Activated CD4-positive, alpha-beta T cell treated with anti-CD3 and anti-CD28 coated beads, Interleukin-2, Interleukin-4, amounts not matched to agents 100 ng/mL and 50 ng/mL, durations not matched to agents 16 hours and 8 hours (primary cell): ENCODE results near the gene ATRIP.
"Not testable (repeated sequence)": the region's sequence is repeated elsewhere in the genome, so short reads cannot be mapped to it uniquely, and the experiment has no call there.

Source experiments
- DNase-seq: peaks from one replicate; pipeline ENCODE4 v3.0.0-alpha.2; 2020; ENCODE audit warnings: low spot score

Gene ATRIP

GRCh38 chr3:48469046-48469915 is 22.7 kb downstream of the ATRIP start:
- no peak for DNase-seq

- no peak for DNase-seq
Observed at GRCh38 chr3:48470286-48470685, 23.7 kb downstream of the ATRIP start.

- no peak for DNase-seq
Observed at GRCh38 chr3:48472673-48472922, 26.1 kb downstream of the ATRIP start.

- peak; percentile 97 for DNase-seq
Observed at GRCh38 chr3:48472923-48473616, 26.5 kb downstream of the ATRIP start.

GRCh38 chr3:48473617-48473952 is 27.0 kb downstream of the ATRIP start:
- no peak for DNase-seq

- DNase-seq: not testable (repeated sequence)
Observed at GRCh38 chr3:48474031-48474430, 27.5 kb downstream of the ATRIP start.

GRCh38 chr3:48474619-48475018 is 28.1 kb downstream of the ATRIP start:
- no peak for DNase-seq

- DNase-seq: no peak
Observed at GRCh38 chr3:48475188-48475587, 28.7 kb downstream of the ATRIP start.

GRCh38 chr3:48476426-48477053 is 30.0 kb downstream of the ATRIP start:
- no peak for DNase-seq

- DNase-seq: no peak
Observed at GRCh38 chr3:48477959-48478520, 31.5 kb downstream of the ATRIP start.

GRCh38 chr3:48478626-48479555 is 32.4 kb downstream of the ATRIP start:
- DNase-seq: peak; percentile 74

GRCh38 chr3:48480891-48481290 is 34.4 kb downstream of the ATRIP start:
- DNase-seq: not testable (repeated sequence)

- not testable (repeated sequence) for DNase-seq
Observed at GRCh38 chr3:48482822-48483221, 36.3 kb downstream of the ATRIP start.

- DNase-seq: no peak
Observed at GRCh38 chr3:48486952-48487351, 40.4 kb downstream of the ATRIP start.

- DNase-seq: no peak
Observed at GRCh38 chr3:48492461-48493202, 46.1 kb downstream of the ATRIP start.

- no peak for DNase-seq
Observed at GRCh38 chr3:48493203-48493501, 46.6 kb downstream of the ATRIP start.

GRCh38 chr3:48500656-48501055 is 54.1 kb downstream of the ATRIP start:
- DNase-seq: no peak

- DNase-seq: no peak
Observed at GRCh38 chr3:48501196-48501595, 54.7 kb downstream of the ATRIP start.

GRCh38 chr3:48502121-48502520 is 55.6 kb downstream of the ATRIP start:
- DNase-seq: no peak

- DNase-seq: no peak
Observed at GRCh38 chr3:48502728-48503168, 56.2 kb downstream of the ATRIP start.

- DNase-seq: no peak
Observed at GRCh38 chr3:48503401-48504050, 57.0 kb downstream of the ATRIP start.
